ENCODE results near the gene MC3R. TPM values are rescaled to one million over a fixed set of nuclear protein-coding genes. Genes with fewer than 3 reads are reported as not detected.

The MC3R gene
- total RNA-seq, 4 donors from 2014 or later, result not detected

DNA sequence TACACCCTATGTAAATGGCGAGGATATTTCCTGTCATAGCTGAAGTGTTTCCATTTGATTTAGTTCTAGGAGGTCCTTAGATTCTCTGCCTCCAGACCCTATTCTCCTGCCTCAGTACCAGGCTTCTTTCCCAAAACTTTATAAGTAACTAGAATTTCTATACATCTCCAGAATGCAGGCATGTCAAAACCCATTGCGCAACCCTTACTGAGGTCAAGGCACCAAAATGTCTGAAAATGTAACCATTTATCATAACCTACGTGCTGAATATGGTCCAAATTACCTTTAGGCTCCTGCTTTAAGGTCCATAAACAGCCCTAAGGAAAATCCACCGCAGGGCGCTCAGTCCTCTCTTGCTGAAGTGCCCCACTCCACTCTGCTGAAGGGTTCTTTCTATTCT lies 37.5 kb upstream of the MC3R start:
- TF ChIP-seq, protein P1, sequence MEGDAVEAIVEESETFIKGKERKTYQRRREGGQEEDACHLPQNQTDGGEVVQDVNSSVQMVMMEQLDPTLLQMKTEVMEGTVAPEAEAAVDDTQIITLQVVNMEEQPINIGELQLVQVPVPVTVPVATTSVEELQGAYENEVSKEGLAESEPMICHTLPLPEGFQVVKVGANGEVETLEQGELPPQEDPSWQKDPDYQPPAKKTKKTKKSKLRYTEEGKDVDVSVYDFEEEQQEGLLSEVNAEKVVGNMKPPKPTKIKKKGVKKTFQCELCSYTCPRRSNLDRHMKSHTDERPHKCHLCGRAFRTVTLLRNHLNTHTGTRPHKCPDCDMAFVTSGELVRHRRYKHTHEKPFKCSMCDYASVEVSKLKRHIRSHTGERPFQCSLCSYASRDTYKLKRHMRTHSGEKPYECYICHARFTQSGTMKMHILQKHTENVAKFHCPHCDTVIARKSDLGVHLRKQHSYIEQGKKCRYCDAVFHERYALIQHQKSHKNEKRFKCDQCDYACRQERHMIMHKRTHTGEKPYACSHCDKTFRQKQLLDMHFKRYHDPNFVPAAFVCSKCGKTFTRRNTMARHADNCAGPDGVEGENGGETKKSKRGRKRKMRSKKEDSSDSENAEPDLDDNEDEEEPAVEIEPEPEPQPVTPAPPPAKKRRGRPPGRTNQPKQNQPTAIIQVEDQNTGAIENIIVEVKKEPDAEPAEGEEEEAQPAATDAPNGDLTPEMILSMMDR (IDR thresholded peaks at IDR 0.05; ENCODE audit: low read depth), result no peak

DNA sequence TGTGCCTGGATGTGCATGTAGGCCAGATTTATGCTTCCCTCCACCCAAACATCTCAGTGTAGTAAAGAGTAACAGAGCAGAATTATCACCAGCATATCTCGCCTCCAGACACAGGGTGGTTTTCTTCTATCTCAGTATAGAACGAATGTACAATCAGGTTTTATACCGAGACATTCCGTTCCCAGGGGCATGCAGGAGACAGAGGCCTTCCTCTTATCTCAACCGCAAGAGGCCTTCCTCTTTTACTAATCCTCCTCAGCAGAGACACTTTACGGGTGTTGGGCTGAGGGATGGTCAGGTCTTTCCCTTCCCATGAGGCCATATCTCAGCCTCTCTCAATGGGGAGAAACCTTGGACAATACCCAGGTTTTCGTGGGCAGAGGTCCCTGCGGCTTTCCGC lies 36.4 kb upstream of the MC3R start:
- TF ChIP-seq, protein P1 (IDR thresholded peaks at IDR 0.05; ENCODE audit: low read depth), result no peak

DNA sequence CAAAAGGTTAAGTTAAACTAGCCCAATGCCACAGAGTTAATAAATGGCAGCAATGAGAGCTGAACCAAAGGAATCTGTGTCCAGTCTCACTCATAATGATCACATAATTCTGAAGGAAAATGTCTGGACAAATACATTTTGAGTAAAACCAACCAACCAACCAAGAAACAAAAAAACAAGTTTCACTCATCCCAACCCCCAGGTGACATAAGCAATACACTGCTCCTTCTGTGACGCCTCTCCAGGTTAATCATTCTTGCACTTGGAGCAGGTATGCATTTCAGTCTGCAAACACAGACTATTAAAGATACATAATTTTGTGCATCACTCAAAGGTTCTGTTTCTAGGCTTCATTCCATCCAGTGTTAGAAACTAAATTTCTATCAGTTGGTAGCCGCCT lies 35.2 kb upstream of the MC3R start:
- TF ChIP-seq, protein P1 (IDR thresholded peaks at IDR 0.05; ENCODE audit: low read depth), result no peak

DNA sequence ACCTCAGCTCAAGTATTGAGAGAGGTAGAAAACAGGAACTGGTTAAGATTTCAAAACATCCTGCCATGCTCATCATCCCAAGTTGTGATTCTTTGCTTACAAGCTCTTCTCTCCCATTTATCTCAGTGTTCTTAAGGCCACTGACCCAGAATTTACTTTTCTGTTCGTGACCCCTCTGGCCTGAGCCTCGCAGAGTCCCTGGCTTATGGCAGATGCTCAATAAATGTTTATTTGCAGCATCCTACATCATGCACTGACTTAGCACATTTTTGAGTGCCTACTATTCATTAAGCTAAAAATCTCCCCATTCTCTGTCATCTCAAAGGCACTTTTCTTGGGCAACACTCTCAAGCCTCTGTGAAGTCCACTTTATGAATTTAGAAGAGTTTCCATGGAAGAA lies 33.4 kb upstream of the MC3R start:
- TF ChIP-seq, protein P1 (IDR thresholded peaks at IDR 0.05; ENCODE audit: low read depth), result no peak

DNA sequence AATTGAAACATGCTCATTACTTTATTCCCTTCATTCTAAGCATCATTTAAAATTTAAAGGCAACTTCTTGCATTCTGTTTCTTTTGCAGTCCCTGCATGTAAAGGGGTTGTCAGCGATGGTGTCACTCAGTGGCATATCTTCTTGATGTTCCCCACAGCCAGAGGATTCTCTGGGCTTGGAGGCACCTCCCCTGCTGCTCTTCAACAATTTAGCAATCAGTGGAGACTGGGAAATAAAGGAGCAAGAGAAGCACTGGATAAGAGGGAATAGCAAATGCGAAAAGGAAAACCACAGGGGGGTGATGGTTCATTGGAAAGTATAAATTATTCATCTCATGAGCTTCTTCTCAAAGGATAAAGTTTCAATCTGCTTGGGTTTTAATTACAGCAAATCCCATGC lies 30.7 kb upstream of the MC3R start:
- TF ChIP-seq, protein P1 (IDR thresholded peaks at IDR 0.05; ENCODE audit: low read depth), result no peak

DNA sequence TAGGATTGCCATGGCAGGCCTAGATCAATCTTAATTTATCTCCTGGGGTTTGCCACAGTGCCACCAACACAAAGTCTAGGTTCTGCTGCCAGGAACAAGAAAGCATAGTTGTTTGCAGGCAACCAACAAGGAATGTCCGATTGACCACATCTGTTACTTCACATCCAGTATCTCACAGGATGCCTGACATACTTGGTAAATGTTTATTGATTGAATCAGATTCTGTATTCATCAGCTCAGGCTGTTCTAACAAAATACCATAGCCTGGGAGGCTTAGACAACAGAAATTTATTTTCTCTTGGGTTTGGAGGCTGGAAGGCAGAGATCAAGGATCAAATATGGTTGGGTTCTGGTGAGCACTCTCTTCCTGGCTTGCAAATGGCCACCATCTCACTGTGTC lies 26.3 kb upstream of the MC3R start:
- TF ChIP-seq, protein P1 (IDR thresholded peaks at IDR 0.05; ENCODE audit: low read depth), result no peak

DNA sequence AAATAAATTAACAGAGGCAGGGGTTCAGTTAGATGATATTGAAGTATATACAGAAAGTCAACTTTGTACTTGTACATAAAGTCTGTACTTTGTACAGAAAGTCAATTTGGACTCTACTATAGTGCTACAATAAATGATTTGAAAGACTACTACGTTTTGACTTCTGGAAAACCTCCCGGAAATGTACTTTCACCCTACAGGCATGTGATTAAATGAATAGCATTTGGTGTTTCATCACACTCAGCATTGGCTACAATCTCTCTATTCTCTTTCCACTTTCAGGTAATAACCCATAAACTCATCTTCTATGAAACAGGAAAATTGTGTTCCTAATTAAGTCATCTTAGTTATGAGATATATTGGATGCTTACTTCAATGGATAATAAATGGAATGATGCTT lies 25.6 kb upstream of the MC3R start:
- TF ChIP-seq, protein P1 (IDR thresholded peaks at IDR 0.05; ENCODE audit: low read depth), result no peak

All from subcutaneous adipose tissue (tissue), 4 donors.